Muscle of leg (tissue), 11 donors: ENCODE results near the gene WDSUB1. TPM values are rescaled to one million over a fixed set of nuclear protein-coding genes. Genes with fewer than 3 reads are reported as not detected.

ENCODE experiments used
- DNase-seq: peaks from one replicate; pipeline ENCODE4 v3.0.0; 2013
- H3K27ac ChIP-seq: one replicate; pipeline ENCODE4 v1.5.1; 2013; ENCODE audit warnings: mild to moderate bottlenecking, low read length, control low read depth
- H3K27me3 ChIP-seq: one replicate; pipeline ENCODE4 v1.6.1; 2013; ENCODE audit warnings: low read length; ENCODE audit not compliant: control insufficient read depth, insufficient read depth
- H3K36me3 ChIP-seq: one replicate; pipeline ENCODE4 v1.6.1; 2013; ENCODE audit warnings: low read length; ENCODE audit not compliant: control insufficient read depth, insufficient read depth
- H3K4me1 ChIP-seq: one replicate; pipeline ENCODE4 v1.6.1; 2013; ENCODE audit warnings: low read length; ENCODE audit not compliant: control insufficient read depth, insufficient read depth
- H3K4me3 ChIP-seq: one replicate; pipeline ENCODE4 v1.5.1; 2013; ENCODE audit warnings: low read length, control low read depth
- H3K9me3 ChIP-seq: replicated peaks from 2 replicates; pipeline ENCODE4 v1.6.1; 2013; ENCODE audit warnings: low read depth, low read length; ENCODE audit not compliant: control insufficient read depth
- WGBS: methylation state at CpG from one replicate; pipeline ENCODE4 v1.1.5; 2013; ENCODE audit warnings: missing lambda C conversion rate; ENCODE audit not compliant: insufficient coverage; 5-methylcytosine and 5-hydroxymethylcytosine counted together
- polyA plus RNA-seq, 8 donors: library from polyadenylated mRNA; unstranded; fragments of 120-200 nt; gene quantifications; one replicate each; pipeline versions ENCODE4 v1.2.1 to v1.2.3, GENCODE V29; 2013; ENCODE audit warnings: inconsistent platforms in 1 of 8, low replicate concordance in 1 of 8; ENCODE audit not compliant: insufficient read length in 8 of 8, insufficient read depth in 1 of 8
- total RNA-seq: library from RNA; stranded (reverse); fragments of 120-200 nt; gene quantifications from one replicate; pipeline ENCODE4 v1.2.4, GENCODE V29; 2013

WDSUB1 gene
- total and polyA plus RNA-seq, 9 donors = 6.0 to 9.5 (median 7.9) TPM

DNA sequence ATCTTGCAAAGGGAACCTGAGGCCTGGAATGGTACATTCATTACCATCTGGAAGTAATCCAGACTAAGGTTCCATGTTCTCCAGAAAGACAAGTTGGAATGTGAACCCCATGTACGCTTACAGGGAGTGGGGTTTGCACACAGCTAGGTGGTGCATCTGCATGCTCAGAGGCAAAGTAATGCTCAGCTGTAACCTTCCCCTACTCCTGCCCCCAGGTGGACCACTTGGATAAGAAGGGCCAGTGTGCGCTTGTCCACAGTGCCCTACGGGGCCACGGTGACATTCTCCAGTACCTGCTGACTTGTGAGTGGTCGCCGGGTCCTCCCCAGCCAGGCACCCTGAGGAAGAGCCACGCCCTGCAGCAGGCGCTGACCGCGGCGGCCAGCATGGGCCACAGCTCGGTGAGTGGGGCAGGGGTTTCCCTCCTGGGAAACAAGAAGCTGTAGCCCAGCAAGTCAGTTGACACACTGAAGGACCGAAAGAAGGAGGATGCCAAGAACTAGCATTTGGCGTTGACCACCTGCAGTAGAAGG is 90.0 kb downstream of the WDSUB1 start:
- H3K36me3 ChIP-seq = peaks cover 36% of the 10 kb centered on the region
- WGBS = 97% methylated on average over 13 of the region's 14 CpGs
- no peak overlapping the region for H3K4me3 ChIP-seq
- H3K4me1 ChIP-seq = peaks cover 52% of the 10 kb centered on the region
- no peaks in the 10 kb centered on the region for H3K27me3 ChIP-seq
- no peak for DNase-seq
- no peak overlapping the region for H3K27ac ChIP-seq
- H3K9me3 ChIP-seq = no peaks in the 10 kb centered on the region

DNA sequence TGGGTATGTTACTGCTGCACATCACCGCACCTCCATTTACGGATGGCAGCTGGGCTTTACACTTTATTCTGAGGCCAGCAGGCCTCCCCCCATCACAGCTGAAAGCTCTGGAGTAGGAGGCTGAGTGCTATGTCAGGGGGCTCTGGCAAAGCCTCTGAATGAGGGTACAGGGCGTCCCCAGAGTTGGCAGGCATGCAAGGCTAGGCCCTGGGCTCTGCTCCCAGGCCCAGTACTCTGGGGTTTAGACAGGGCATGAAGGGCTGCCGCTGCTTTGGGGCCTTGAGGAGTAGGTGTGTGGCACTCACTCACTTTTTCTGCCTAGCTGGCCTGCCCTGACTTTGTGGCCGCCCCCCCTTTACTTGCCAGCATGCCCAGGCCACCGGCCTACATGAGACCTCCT is 90.8 kb downstream of the WDSUB1 start:
- Histone ChIP-seq H3K36me3 (peaks cover 36% of the 10 kb centered on the region), H3K4me3 (no peak overlapping the region), H3K9me3 (no peaks in the 10 kb centered on the region), H3K27me3 (no peaks in the 10 kb centered on the region), H3K27ac (peak overlapping the region; percentile 50), H3K4me1 (peaks cover 44% of the 10 kb centered on the region)
- no peak for DNase-seq
- 84% methylated on average over 4 of the region's 6 CpGs for WGBS

DNA sequence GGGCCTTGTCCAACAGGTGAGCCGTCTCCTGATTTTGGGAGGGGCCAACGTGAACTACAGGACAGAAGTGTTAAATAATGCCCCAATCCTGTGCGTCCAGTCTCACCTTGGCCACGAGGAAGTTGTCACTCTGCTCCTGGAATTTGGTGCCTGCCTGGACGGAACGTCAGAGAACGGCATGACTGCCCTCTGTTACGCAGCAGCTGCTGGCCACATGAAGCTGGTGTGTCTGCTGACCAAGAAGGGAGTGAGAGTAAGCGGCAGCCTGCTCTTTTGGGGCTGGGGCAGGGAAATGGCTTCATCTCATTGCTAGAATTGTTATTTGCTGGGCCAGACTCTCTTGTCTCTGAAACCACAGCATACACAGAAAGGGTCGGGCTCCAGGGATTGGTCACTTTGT is 92.3 kb downstream of the WDSUB1 start:
- Histone ChIP-seq H3K27me3 (no peaks in the 10 kb centered on the region), H3K9me3 (no peaks in the 10 kb centered on the region), H3K4me3 (no peak overlapping the region), H3K4me1 (peaks cover 33% of the 10 kb centered on the region), H3K36me3 (peaks cover 41% of the 10 kb centered on the region), H3K27ac (peak overlapping the region; percentile 62)
- WGBS = 73% methylated on average over 9 of the region's 10 CpGs
- DNase-seq = no peak

DNA sequence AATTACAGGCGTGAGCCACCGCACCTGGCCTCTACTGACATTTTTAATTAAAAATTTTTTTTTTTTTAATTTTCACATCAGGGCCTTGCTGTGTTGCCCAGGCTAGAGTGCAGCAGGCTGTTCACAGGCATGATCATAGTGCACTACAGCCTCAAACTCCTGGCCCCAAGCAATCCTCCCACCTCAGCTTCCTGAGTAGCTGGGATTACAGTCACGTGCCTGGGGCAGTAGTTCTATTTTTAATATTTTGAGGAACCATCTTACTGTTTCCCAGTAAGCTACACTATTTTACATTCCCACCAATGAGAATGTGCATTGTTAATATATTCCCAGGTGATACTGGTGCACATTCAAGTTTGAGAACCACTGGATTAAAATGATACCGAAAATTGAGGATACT is 92.7 kb downstream of the WDSUB1 start:
- Histone ChIP-seq H3K4me1 (peaks cover 30% of the 10 kb centered on the region), H3K36me3 (peaks cover 38% of the 10 kb centered on the region)
- WGBS = 100% methylated on average over 3 of the region's 4 CpGs

DNA sequence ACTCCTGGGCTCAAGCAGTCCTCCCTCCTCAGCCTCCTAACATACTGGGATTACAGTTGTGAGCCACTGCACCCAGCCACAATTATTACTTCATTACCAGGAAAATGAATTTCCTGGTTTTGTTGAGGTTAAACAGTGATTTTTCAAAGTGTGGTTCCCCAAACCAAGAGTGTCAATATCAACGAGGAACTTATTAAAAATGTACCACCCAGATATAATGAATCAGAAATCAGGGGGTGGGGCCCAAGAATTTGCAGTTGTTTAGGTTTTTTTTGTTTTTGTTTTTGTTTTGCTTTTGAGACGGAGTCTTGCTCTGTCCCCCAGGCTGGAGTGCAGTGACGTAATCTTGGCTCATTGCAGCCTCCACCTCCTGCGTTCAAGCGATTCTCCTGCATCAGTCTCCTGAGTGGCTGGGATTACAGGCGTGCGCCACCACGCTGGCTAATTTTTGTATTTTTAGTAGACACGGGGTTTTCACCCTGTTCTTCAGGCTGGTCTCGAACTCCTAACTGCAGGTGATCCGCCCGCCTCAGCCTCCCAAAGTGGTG is 94.1 kb downstream of the WDSUB1 start:
- peaks cover 33% of the 10 kb centered on the region for H3K36me3 ChIP-seq

More for the DNA sequence above, 92.7 kb downstream of the WDSUB1 start:
- no peaks in the 10 kb centered on the region for H3K27me3 ChIP-seq
- DNase-seq = no peak
- peak overlapping the region; percentile 62 for H3K27ac ChIP-seq
- H3K4me3 ChIP-seq = no peak overlapping the region
- no peaks in the 10 kb centered on the region for H3K9me3 ChIP-seq

GRCh38 chr2:159188449-159188848 is 98.1 kb downstream of the WDSUB1 start:
- no CpG with 5 or more reads among the region's 4 CpGs for WGBS
- H3K27me3 ChIP-seq = no peaks in the 10 kb centered on the region
- no peak for DNase-seq
- no peak overlapping the region for H3K4me3 ChIP-seq
- H3K9me3 ChIP-seq = no peaks in the 10 kb centered on the region
- H3K27ac ChIP-seq = peak overlapping the region; percentile 8
- H3K4me1 ChIP-seq = no peaks in the 10 kb centered on the region
- H3K36me3 ChIP-seq = peaks cover 35% of the 10 kb centered on the region

More for the DNA sequence above, 94.1 kb downstream of the WDSUB1 start:
- WGBS = 86% methylated on average over 4 of the region's 12 CpGs
- Histone ChIP-seq H3K4me1 (peaks cover 30% of the 10 kb centered on the region), H3K4me3 (no peak overlapping the region), H3K9me3 (no peaks in the 10 kb centered on the region), H3K27me3 (no peaks in the 10 kb centered on the region), H3K27ac (no peak overlapping the region)
- DNase-seq = no peak

DNA sequence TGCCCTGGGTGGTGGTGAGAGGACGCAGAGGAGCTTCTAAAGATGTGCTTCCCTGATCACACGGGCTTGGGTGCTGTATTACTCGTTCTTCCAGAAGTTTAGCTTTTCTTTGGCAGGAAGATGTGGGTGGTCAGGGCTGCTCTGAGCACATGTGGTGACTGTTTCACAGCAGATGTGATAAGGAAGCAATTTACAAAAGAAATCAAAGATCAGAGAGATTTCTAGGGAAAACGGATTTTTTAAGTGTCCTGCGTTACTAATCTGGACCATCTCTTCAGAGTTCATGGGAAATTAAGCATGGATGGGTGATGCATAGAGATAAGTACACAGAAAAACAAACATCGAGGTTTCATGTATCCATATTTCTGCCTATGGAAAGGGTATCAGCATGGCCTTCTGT is 99.4 kb downstream of the WDSUB1 start:
- no peak for DNase-seq
- no peak overlapping the region for H3K27ac ChIP-seq
- H3K4me1 ChIP-seq = no peaks in the 10 kb centered on the region
- peaks cover 39% of the 10 kb centered on the region for H3K36me3 ChIP-seq
- H3K27me3 ChIP-seq = no peaks in the 10 kb centered on the region
- 73% methylated on average over 6 of the region's 6 CpGs for WGBS
- H3K4me3 ChIP-seq = no peak overlapping the region
- no peaks in the 10 kb centered on the region for H3K9me3 ChIP-seq

DNA sequence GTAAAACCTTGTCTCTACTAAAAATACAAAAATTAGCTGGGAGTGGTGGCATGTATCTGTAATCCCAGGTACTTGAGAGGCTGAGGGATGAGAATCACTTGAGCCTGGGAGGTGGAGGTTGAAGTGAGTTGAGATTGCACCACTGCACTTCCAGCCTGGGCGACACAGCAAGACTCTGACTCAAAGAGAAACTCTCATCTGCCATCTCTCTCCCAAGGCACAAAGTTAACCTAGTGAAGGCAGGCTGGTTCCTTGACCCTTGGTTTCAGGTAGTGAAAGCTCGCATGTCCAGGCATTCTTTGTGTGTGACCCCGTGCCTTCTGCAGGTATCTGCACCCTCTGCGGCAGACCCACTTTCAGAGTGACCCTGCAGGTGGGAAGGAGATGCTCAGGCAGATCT is 100.0 kb downstream of the WDSUB1 start:
- no peaks in the 10 kb centered on the region for H3K4me1 ChIP-seq
- H3K27me3 ChIP-seq = no peaks in the 10 kb centered on the region
- no peak for DNase-seq
- no peak overlapping the region for H3K27ac ChIP-seq
- H3K36me3 ChIP-seq = peaks cover 42% of the 10 kb centered on the region
- H3K9me3 ChIP-seq = no peaks in the 10 kb centered on the region
- no peak overlapping the region for H3K4me3 ChIP-seq
- WGBS = 85% methylated on average over 3 of the region's 4 CpGs
